K562 (cell line): ENCODE data around the gene ALG8. TPM values are rescaled to one million over a fixed set of nuclear protein-coding genes. Genes with fewer than 3 reads are reported as not detected.

ENCODE experiments used
- CEBPG ChIP-seq, 3 experiments: fragments of 200-800 bp in 1 of 3; sonication (Bioruptor generic) in 1 of 3; sonication (generic) in 1 of 3; formaldehyde crosslinking in 1 of 3; IDR thresholded peaks in 2 of 3; conservative IDR thresholded peaks in 1 of 3; 2 replicates each; pipeline versions ENCODE4 v1.6.1 to v1.8.0; 2016 to 2022; ENCODE audit warnings: missing compliant biosample characterization in 2 of 3, missing genetic modification characterization in 2 of 3, mild to moderate bottlenecking in 1 of 3, missing genetic modification reagents in 1 of 3
- CHCHD3 ChIP-seq: fragments of 250-450 bp; sonication (Bioruptor Pico); IDR thresholded peaks from 2 replicates; pipeline ENCODE4 v2.1.2; 2022; ENCODE audit warnings: mild to moderate bottlenecking
- GTF2F1 ChIP-seq: IDR thresholded peaks from 2 replicates; pipeline ENCODE4 v1.6.1; 2011; ENCODE audit warnings: low read depth, low read length, improper control_type of control experiment
- HMGN3 ChIP-seq: IDR thresholded peaks from 2 replicates; pipeline ENCODE4 v1.6.1; 2011; ENCODE audit warnings: borderline replicate concordance, low read depth, mild to moderate bottlenecking, mixed read lengths, low read length; ENCODE audit not compliant: insufficient read length; ENCODE audit errors: extremely low read depth
- PHB ChIP-seq: fragments of 250-450 bp; sonication (Bioruptor Pico); IDR thresholded peaks from 2 replicates; pipeline ENCODE4 v1.5.0; 2021
- PURB ChIP-seq: sonication (generic); formaldehyde crosslinking; IDR thresholded peaks from 2 replicates; pipeline ENCODE4 v1.9.0; 2021; ENCODE audit warnings: low read depth, mild to moderate bottlenecking, missing genetic modification reagents
- ZNF354B ChIP-seq: fragments of 250-450 bp; sonication (Bioruptor Pico); IDR thresholded peaks from 2 replicates; pipeline ENCODE4 v1.4.0; 2020
- polyA plus RNA-seq, 8 experiments: library from polyadenylated mRNA; depleted of rRNA in 4 of 8; stranded (reverse) in 5 of 8; unstranded in 3 of 8; fragments of >200 nt; fragmentation: Nextera tagmentation in 2 of 8; fragmentation: Illumina TruSeq in 1 of 8; extraction: Ambion mirVana in 2 of 8; extraction: Trizol in 1 of 8; gene quantifications; 2 replicates each; pipeline versions ENCODE4 v1.2.1 to v1.2.3, GENCODE V29; 2011 to 2014; ENCODE audit warnings: inconsistent platforms in 1 of 8, missing spikeins in 1 of 8
- total RNA-seq, 7 experiments: library from RNA; depleted of rRNA in 6 of 7; stranded (reverse); fragments of >200 nt in 6 of 7; fragmentation: Illumina TruSeq in 2 of 7; extraction: Trizol in 2 of 7; gene quantifications; 2 replicates each; pipeline versions ENCODE4 v1.2.1 to v1.2.3, GENCODE V29; 2011 to 2021; ENCODE audit warnings: low replicate concordance in 1 of 7
- TF ChIP-seq, protein P1 (sequence below), 2 experiments: fragments of 450-650 bp in 1 of 2; sonication (generic) in 1 of 2; formaldehyde crosslinking in 1 of 2; IDR thresholded peaks; 2 replicates each; pipeline versions ENCODE4 v1.7.1 to v1.9.0; 2016 to 2022; ENCODE audit warnings: inconsistent platforms in 1 of 2, mild to moderate bottlenecking in 1 of 2, missing genetic modification reagents in 1 of 2
- TF ChIP-seq, protein P2 (sequence below): fragments of 450-650 bp; IDR thresholded peaks from 2 replicates; pipeline ENCODE4 v1.6.1; 2014; ENCODE audit warnings: low read depth, mild to moderate bottlenecking, moderate library complexity, borderline replicate concordance
- TF ChIP-seq, protein P3 (sequence below): sonication (generic); formaldehyde crosslinking; IDR thresholded peaks from 2 replicates; pipeline ENCODE4 v1.8.1; 2023; ENCODE audit warnings: mild to moderate bottlenecking, missing genetic modification reagents

The ALG8 gene
- total and polyA plus RNA-seq, 9 of the 15 experiments (the other 6 are each of a cell fraction or from before 2014, with no cell fraction given), result 59.3 to 189 (median 106) TPM

DNA sequence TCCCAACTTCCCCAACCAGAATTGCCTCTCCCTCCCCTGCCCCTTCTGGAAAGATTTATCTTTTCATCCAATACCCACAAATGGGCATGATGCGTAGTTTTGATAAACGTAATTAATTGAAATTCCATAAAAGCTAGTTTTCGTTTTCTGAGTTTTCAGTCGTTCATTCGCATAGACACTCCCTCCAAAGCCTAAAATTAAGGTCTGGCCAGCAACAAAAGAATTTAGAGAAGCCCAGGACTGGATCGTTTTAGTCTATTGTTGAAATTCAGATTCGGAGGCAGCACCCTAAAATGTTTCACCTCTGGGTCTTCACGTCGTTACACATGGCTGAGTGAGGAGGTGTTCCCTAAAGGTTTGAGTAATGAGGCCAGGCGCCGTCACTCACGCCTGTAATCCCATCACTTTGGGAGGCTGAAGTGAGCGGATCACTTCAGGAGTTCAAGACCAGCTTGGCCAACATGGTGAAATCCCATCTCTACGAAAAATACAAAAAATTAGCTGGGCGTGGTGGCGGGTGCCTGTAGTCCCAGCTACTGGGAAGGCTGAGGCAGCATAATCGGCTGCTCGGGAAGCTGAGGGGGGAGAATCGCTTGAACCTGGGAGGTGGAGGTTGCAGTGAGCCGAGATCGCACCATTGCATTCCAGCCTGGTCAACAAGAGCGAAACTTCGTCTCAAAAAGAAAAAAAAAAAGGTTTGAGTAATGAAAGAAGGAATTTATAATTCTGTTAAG, 59.2 kb downstream of the ALG8 start (continued):
- TF ChIP-seq, protein P1, sequence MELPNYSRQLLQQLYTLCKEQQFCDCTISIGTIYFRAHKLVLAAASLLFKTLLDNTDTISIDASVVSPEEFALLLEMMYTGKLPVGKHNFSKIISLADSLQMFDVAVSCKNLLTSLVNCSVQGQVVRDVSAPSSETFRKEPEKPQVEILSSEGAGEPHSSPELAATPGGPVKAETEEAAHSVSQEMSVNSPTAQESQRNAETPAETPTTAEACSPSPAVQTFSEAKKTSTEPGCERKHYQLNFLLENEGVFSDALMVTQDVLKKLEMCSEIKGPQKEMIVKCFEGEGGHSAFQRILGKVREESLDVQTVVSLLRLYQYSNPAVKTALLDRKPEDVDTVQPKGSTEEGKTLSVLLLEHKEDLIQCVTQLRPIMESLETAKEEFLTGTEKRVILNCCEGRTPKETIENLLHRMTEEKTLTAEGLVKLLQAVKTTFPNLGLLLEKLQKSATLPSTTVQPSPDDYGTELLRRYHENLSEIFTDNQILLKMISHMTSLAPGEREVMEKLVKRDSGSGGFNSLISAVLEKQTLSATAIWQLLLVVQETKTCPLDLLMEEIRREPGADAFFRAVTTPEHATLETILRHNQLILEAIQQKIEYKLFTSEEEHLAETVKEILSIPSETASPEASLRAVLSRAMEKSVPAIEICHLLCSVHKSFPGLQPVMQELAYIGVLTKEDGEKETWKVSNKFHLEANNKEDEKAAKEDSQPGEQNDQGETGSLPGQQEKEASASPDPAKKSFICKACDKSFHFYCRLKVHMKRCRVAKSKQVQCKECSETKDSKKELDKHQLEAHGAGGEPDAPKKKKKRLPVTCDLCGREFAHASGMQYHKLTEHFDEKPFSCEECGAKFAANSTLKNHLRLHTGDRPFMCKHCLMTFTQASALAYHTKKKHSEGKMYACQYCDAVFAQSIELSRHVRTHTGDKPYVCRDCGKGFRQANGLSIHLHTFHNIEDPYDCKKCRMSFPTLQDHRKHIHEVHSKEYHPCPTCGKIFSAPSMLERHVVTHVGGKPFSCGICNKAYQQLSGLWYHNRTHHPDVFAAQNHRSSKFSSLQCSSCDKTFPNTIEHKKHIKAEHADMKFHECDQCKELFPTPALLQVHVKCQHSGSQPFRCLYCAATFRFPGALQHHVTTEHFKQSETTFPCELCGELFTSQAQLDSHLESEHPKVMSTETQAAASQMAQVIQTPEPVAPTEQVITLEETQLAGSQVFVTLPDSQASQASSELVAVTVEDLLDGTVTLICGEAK (IDR thresholded peaks at IDR 0.05), result peak; percentile 50; the same call in 1 of the 2 replicates
- TF ChIP-seq, protein P1 (CRISPR knock-in tag; IDR thresholded peaks at IDR 0.05), result no peak
- TF ChIP-seq CEBPG (CRISPR knock-in tag; IDR thresholded peaks at IDR 0.05) (no peak), CEBPG (tag; conservative IDR thresholded peaks at IDR 0.05 in 1 of 2, IDR thresholded peaks at IDR 0.05 in 1 of 2) (peak in 1 of 2 experiments; percentile 76; a peak in 2 of 4 replicates), ZNF354B (CRISPR knock-in tag) (no peak), GTF2F1 (no peak), PHB (CRISPR knock-in tag) (no peak), HMGN3 (no peak), PURB (no peak), CHCHD3 (CRISPR knock-in tag) (no peak)
- TF ChIP-seq, protein P2, sequence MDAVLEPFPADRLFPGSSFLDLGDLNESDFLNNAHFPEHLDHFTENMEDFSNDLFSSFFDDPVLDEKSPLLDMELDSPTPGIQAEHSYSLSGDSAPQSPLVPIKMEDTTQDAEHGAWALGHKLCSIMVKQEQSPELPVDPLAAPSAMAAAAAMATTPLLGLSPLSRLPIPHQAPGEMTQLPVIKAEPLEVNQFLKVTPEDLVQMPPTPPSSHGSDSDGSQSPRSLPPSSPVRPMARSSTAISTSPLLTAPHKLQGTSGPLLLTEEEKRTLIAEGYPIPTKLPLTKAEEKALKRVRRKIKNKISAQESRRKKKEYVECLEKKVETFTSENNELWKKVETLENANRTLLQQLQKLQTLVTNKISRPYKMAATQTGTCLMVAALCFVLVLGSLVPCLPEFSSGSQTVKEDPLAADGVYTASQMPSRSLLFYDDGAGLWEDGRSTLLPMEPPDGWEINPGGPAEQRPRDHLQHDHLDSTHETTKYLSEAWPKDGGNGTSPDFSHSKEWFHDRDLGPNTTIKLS, result no peak
- TF ChIP-seq, protein P3, sequence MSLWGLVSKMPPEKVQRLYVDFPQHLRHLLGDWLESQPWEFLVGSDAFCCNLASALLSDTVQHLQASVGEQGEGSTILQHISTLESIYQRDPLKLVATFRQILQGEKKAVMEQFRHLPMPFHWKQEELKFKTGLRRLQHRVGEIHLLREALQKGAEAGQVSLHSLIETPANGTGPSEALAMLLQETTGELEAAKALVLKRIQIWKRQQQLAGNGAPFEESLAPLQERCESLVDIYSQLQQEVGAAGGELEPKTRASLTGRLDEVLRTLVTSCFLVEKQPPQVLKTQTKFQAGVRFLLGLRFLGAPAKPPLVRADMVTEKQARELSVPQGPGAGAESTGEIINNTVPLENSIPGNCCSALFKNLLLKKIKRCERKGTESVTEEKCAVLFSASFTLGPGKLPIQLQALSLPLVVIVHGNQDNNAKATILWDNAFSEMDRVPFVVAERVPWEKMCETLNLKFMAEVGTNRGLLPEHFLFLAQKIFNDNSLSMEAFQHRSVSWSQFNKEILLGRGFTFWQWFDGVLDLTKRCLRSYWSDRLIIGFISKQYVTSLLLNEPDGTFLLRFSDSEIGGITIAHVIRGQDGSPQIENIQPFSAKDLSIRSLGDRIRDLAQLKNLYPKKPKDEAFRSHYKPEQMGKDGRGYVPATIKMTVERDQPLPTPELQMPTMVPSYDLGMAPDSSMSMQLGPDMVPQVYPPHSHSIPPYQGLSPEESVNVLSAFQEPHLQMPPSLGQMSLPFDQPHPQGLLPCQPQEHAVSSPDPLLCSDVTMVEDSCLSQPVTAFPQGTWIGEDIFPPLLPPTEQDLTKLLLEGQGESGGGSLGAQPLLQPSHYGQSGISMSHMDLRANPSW (CRISPR knock-in tag), result no peak
